H9 (cell line): ENCODE data around the gene GLI2. TPM values are rescaled to one million over a fixed set of nuclear protein-coding genes. Genes with fewer than 3 reads are reported as not detected.
A peak's percentile ranks its signal among the peaks of the same experiment; 100 is the strongest.

Experiments
- DNase-seq: peaks from one replicate; pipeline ENCODE4 v3.0.0-alpha.2; 2017
- H2AFZ ChIP-seq: one replicate; pipeline ENCODE4 v1.6.1; 2013; ENCODE audit warnings: mild to moderate bottlenecking, low read length, control low read depth, moderate library complexity
- H2AK5ac ChIP-seq: 2 replicates; pipeline ENCODE4 v1.6.1; 2013; ENCODE audit warnings: low read length, control low read depth, mixed read lengths; ENCODE audit not compliant: insufficient read length
- H2BK120ac ChIP-seq: one replicate; pipeline ENCODE4 v1.6.1; 2013; ENCODE audit warnings: low read depth, mild to moderate bottlenecking, low read length, control low read depth, inconsistent platforms; ENCODE audit not compliant: poor library complexity, severe bottlenecking
- H2BK12ac ChIP-seq: 2 replicates; pipeline ENCODE4 v1.6.1; 2013; ENCODE audit warnings: low read length, control low read depth, mixed read lengths, low read depth; ENCODE audit not compliant: insufficient read length
- H2BK15ac ChIP-seq: 2 replicates; pipeline ENCODE4 v1.6.1; 2013; ENCODE audit warnings: low read depth, low read length, control low read depth
- H2BK20ac ChIP-seq: one replicate; pipeline ENCODE4 v1.6.1; 2013; ENCODE audit warnings: low read depth, mild to moderate bottlenecking, low read length, control low read depth, inconsistent platforms; ENCODE audit not compliant: poor library complexity, severe bottlenecking
- H2BK5ac ChIP-seq: 2 replicates; pipeline ENCODE4 v1.6.1; 2013; ENCODE audit warnings: low read length, control low read depth, mixed read lengths; ENCODE audit not compliant: insufficient read length
- H3K14ac ChIP-seq: 2 replicates; pipeline ENCODE4 v1.6.1; 2013; ENCODE audit warnings: low read length, control low read depth; ENCODE audit not compliant: insufficient read depth
- H3K18ac ChIP-seq: 2 replicates; pipeline ENCODE4 v1.6.1; 2013; ENCODE audit warnings: low read depth, mild to moderate bottlenecking, mixed read lengths, low read length, control low read depth; ENCODE audit not compliant: insufficient read length
- H3K23ac ChIP-seq: 2 replicates; pipeline ENCODE4 v1.6.1; 2013; ENCODE audit warnings: low read length, control low read depth, mixed read lengths, low read depth; ENCODE audit not compliant: insufficient read length
- H3K23me2 ChIP-seq: 2 replicates; pipeline ENCODE4 v1.6.1; 2013; ENCODE audit warnings: low read depth, mild to moderate bottlenecking, mixed read lengths, low read length, control low read depth; ENCODE audit not compliant: insufficient read length, poor library complexity, severe bottlenecking
- H3K27ac ChIP-seq: 2 replicates; pipeline ENCODE4 v1.5.1; 2013; ENCODE audit warnings: low read length, control low read depth, mixed read lengths, low read depth; ENCODE audit not compliant: insufficient read length
- H3K27me3 ChIP-seq: 2 replicates; pipeline ENCODE4 v1.6.1; 2013; ENCODE audit warnings: low read length, control low read depth, inconsistent platforms; ENCODE audit not compliant: insufficient read depth
- H3K4ac ChIP-seq: 2 replicates; pipeline ENCODE4 v1.6.1; 2013; ENCODE audit warnings: low read depth, mild to moderate bottlenecking, control low read depth, inconsistent platforms, low read length, moderate library complexity
- H3K4me1 ChIP-seq: 2 replicates; pipeline ENCODE4 v1.6.1; 2013; ENCODE audit warnings: low read length, control low read depth, inconsistent platforms; ENCODE audit not compliant: insufficient read depth
- H3K4me2 ChIP-seq: 2 replicates; pipeline ENCODE4 v1.6.1; 2013; ENCODE audit warnings: low read length, control low read depth, mixed read lengths; ENCODE audit not compliant: insufficient read length, insufficient read depth
- H3K56ac ChIP-seq: 2 replicates; pipeline ENCODE4 v1.6.1; 2013; ENCODE audit warnings: low read depth, mild to moderate bottlenecking, mixed read lengths, low read length, control low read depth; ENCODE audit not compliant: insufficient read length
- H3K79me1 ChIP-seq: 2 replicates; pipeline ENCODE4 v1.6.1; 2013; ENCODE audit warnings: low read depth, mild to moderate bottlenecking, moderate library complexity, low read length, control low read depth, inconsistent platforms; ENCODE audit not compliant: insufficient read depth, poor library complexity, severe bottlenecking
- H3K79me2 ChIP-seq: 2 replicates; pipeline ENCODE4 v1.6.1; 2013; ENCODE audit warnings: low read length, control low read depth, inconsistent platforms; ENCODE audit not compliant: insufficient read depth
- H3K9ac ChIP-seq: 2 replicates; pipeline ENCODE4 v1.6.1; 2013; ENCODE audit warnings: low read length, control low read depth, mixed read lengths; ENCODE audit not compliant: insufficient read length; ENCODE audit errors: extremely low read depth
- H3K9me3 ChIP-seq: one replicate; pipeline ENCODE4 v1.6.1; 2013; ENCODE audit warnings: low read depth, low read length, inconsistent platforms; ENCODE audit not compliant: control insufficient read depth
- H3T11ph ChIP-seq: one replicate; pipeline ENCODE4 v1.6.1; 2013; ENCODE audit warnings: mild to moderate bottlenecking, low read length, control low read depth, inconsistent platforms
- H4K20me1 ChIP-seq: one replicate; pipeline ENCODE4 v1.6.1; 2013; ENCODE audit not compliant: control insufficient read depth, insufficient read length, insufficient read depth
- H4K5ac ChIP-seq: 2 replicates; pipeline ENCODE4 v1.6.1; 2013; ENCODE audit warnings: low read depth, mild to moderate bottlenecking, mixed read lengths, low read length, control low read depth; ENCODE audit not compliant: insufficient read length
- H4K8ac ChIP-seq: replicated peaks from 2 replicates; pipeline ENCODE4 v1.6.1; 2013; ENCODE audit warnings: low read length, control low read depth, mixed read lengths, low read depth; ENCODE audit not compliant: insufficient read length
- H4K91ac ChIP-seq: 2 replicates; pipeline ENCODE4 v1.6.1; 2013; ENCODE audit warnings: low read depth, mild to moderate bottlenecking, moderate library complexity, mixed read lengths, low read length, control low read depth; ENCODE audit not compliant: insufficient read length
- H3K27ac Mint-ChIP-seq, 3 experiments: 2 replicates in 2 of 3; 3 replicates in 1 of 3; pipeline ENCODE4 v1.8.0; 2020 to 2021; ENCODE audit warnings: mixed read lengths in 3 of 3, mild to moderate bottlenecking in 1 of 3, moderate library complexity in 1 of 3
- H3K27me3 Mint-ChIP-seq: 2 replicates; pipeline ENCODE4 v1.8.0; 2021; ENCODE audit warnings: low read depth, mild to moderate bottlenecking, moderate library complexity, mixed read lengths
- H3K36me3 Mint-ChIP-seq, 3 experiments: 2 replicates in 2 of 3; 3 replicates in 1 of 3; pipeline ENCODE4 v1.8.0; 2020 to 2021; ENCODE audit warnings: low read depth in 3 of 3, mixed read lengths in 3 of 3; ENCODE audit not compliant: insufficient read depth in 1 of 3
- H3K4me1 Mint-ChIP-seq, 2 experiments: 2 replicates each; pipeline ENCODE4 v1.8.0; 2020; ENCODE audit warnings: mixed read lengths in 2 of 2
- H3K4me3 Mint-ChIP-seq, 2 experiments: 2 replicates in 1 of 2; 3 replicates in 1 of 2; pipeline ENCODE4 v1.8.0; 2020 to 2021; ENCODE audit warnings: mild to moderate bottlenecking in 2 of 2, mixed read lengths in 2 of 2, moderate library complexity in 1 of 2
- H3K9me3 Mint-ChIP-seq, 2 experiments: 2 replicates in 1 of 2; 3 replicates in 1 of 2; pipeline ENCODE4 v1.8.0; 2020; ENCODE audit warnings: mild to moderate bottlenecking in 2 of 2, mixed read lengths in 2 of 2, moderate library complexity in 1 of 2
- CTCF ChIP-seq: fragments of 200-600 bp; sonication (generic); conservative IDR thresholded peaks from 3 replicates; pipeline ENCODE4 v1.8.0; 2021; ENCODE audit warnings: antibody characterized with exemption, mild to moderate bottlenecking
- WGBS: extraction: QIAGEN DNeasy Blood & Tissue Kit; methylation state at CpG from one replicate; pipeline ENCODE4 v1.1.7; 2013; ENCODE audit warnings: missing lambda C conversion rate, low lambda C conversion rate, mixed read lengths; ENCODE audit not compliant: insufficient read length; ENCODE audit errors: extremely low coverage; 5-methylcytosine and 5-hydroxymethylcytosine counted together
- total RNA-seq: library from RNA; stranded (reverse); gene quantifications from 2 replicates; pipeline ENCODE4 v1.2.1, GENCODE V29; 2021

GLI2 gene
- total RNA-seq, 1 experiment from 2014 or later, result 56.7 TPM

GRCh38 chr2:120747281-120747680, 11.6 kb downstream of the GLI2 start:
- Histone ChIP-seq H3K9ac (no peak overlapping the region), H3K27ac (no peak overlapping the region), H3K56ac (no peak overlapping the region), H3K4ac (no peak overlapping the region), H2BK15ac (no peak overlapping the region), H3K14ac (no peak overlapping the region), H3K23ac (no peak overlapping the region), H3K79me2 (peaks cover 55% of the 10 kb centered on the region; the same call in 1 of the 2 replicates), H4K20me1 (no peaks in the 10 kb centered on the region), H3K18ac (no peak overlapping the region), H4K91ac (no peak overlapping the region), H3K4me2 (no peak overlapping the region), H2AFZ (no peak overlapping the region), H4K5ac (no peak overlapping the region), H3K9me3 (no peaks in the 10 kb centered on the region), H3K4me1 (peaks cover 15% of the 10 kb centered on the region), H3K23me2 (peaks cover under 1% of the 10 kb centered on the region), H2AK5ac (no peak overlapping the region), H3K27me3 (no peaks in the 10 kb centered on the region), H3T11ph (no peak overlapping the region), H2BK5ac (no peak overlapping the region), H2BK12ac (no peak overlapping the region), H3K79me1 (peaks cover 12% of the 10 kb centered on the region), H2BK120ac (no peak overlapping the region), H2BK20ac (no peak overlapping the region), H4K8ac (no peak overlapping the region)
- no CpG with 5 or more reads among the region's 2 CpGs for WGBS
- H3K27ac Mint-ChIP-seq, result no peak overlapping the region; a peak in 2 of 7 replicates
- no peaks in the 10 kb centered on the region for H3K27me3 Mint-ChIP-seq
- H3K36me3 Mint-ChIP-seq, result peaks cover 3 to 17% (median 8%) of the 10 kb centered on the region in 3 experiments; a peak in 4 of 7 replicates
- DNase-seq, result peak; percentile 20
- H3K4me1 Mint-ChIP-seq, result peaks cover 77 to 87% of the 10 kb centered on the region in 2 experiments
- H3K4me3 Mint-ChIP-seq, result no peak overlapping the region
- TF ChIP-seq CTCF, result no peak
- H3K9me3 Mint-ChIP-seq, result no peaks in the 10 kb centered on the region
